ENCODE data around the gene SLC34A3.

Gene SLC34A3

GRCh38 chr9:137221506-137222111 is 9.1 kb upstream of the SLC34A3 start:
- no peak overlapping the region for H3K9ac ChIP-seq (ENCODE audit: low read depth, low read length)
- peaks cover 3% of the 10 kb centered on the region for H3K36me3 ChIP-seq (ENCODE audit: control insufficient read depth, insufficient read depth, low read length)
- no peaks in the 10 kb centered on the region for H3K9me3 ChIP-seq (ENCODE audit: control insufficient read depth, insufficient read depth, low read length)
- no peaks in the 10 kb centered on the region for H3K27me3 ChIP-seq (ENCODE audit: control insufficient read depth, insufficient read depth, low read length)
- no peaks in the 10 kb centered on the region for H3K4me1 ChIP-seq (ENCODE audit: control insufficient read depth, insufficient read depth, low read length)
- peak overlapping the region; percentile 43 for H3K4me3 ChIP-seq (ENCODE audit: low read depth, low read length)

- Histone ChIP-seq H3K4me1 (ENCODE audit: control insufficient read depth, insufficient read depth, low read length) (no peaks in the 10 kb centered on the region), H3K4me3 (ENCODE audit: low read depth, low read length) (peak within 1 kb of the TSS; percentile 63), H3K36me3 (ENCODE audit: control insufficient read depth, insufficient read depth, low read length) (no peaks in the 10 kb centered on the region), H3K9ac (ENCODE audit: low read depth, low read length) (peak within 1 kb of the TSS; percentile 41), H3K9me3 (ENCODE audit: control insufficient read depth, insufficient read depth, low read length) (no peaks in the 10 kb centered on the region), H3K27me3 (ENCODE audit: control insufficient read depth, insufficient read depth, low read length) (no peaks in the 10 kb centered on the region)
These were observed 8.3 kb upstream of the SLC34A3 start, which contains the start of gene RNF208 for GRCh38 chr9:137222190-137223077. RNF208 (minus strand) TSS chr9:137222240; CDS start chr9:137221212, 1,028 bp downstream.

DNA sequence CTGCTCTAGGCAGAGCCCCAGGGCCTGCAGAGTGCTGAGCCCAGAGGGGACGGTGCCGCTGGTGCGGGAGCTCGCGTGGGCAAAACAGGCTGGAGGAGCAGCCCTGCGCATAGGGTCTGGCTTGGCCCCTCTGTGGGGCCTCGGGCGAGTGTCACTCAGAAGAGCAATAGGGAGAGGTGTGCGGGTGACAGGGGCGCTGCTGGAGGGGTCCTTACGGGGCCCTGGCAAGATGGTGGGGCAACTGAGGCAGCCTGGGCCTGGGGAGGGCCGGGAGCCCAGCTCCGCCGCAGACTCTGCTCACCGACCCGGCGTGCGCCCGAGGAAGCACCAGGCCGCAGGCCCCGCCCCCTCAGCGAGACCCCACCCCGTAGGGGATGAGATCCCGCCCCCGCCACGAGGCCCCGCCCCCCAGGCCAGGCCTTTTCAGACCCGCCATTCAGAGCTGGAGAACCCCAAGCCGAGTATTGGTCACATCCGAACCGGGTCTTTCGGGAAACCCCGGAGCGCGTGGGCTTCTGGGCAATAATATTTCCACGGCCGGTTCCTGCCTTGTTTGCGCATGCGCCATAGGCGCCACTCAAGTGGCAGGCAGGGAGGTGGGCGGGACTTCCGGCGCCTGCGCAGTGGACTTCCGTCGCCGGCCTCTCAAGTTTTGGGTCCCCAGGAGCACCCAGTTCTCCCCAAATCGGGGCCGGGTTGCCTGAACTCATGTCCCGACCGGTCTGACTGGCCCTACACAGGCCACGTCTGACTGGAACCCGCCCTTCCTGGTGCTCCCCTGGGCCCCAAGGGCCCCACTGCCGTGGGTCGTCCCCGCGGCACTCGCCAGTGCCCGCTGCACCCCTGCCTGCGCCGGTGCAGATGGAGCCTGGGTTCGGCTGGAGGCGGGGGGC is 7.4 kb upstream of the SLC34A3 start:
- Histone ChIP-seq H3K4me1 (ENCODE audit: control insufficient read depth, insufficient read depth, low read length) (no peaks in the 10 kb centered on the region), H3K9ac (ENCODE audit: low read depth, low read length) (peak overlapping the region; percentile 85), H3K9me3 (ENCODE audit: control insufficient read depth, insufficient read depth, low read length) (no peaks in the 10 kb centered on the region), H3K36me3 (ENCODE audit: control insufficient read depth, insufficient read depth, low read length) (no peaks in the 10 kb centered on the region), H3K4me3 (ENCODE audit: low read depth, low read length) (peak overlapping the region; percentile 65), H3K27me3 (ENCODE audit: control insufficient read depth, insufficient read depth, low read length) (no peaks in the 10 kb centered on the region)

DNA sequence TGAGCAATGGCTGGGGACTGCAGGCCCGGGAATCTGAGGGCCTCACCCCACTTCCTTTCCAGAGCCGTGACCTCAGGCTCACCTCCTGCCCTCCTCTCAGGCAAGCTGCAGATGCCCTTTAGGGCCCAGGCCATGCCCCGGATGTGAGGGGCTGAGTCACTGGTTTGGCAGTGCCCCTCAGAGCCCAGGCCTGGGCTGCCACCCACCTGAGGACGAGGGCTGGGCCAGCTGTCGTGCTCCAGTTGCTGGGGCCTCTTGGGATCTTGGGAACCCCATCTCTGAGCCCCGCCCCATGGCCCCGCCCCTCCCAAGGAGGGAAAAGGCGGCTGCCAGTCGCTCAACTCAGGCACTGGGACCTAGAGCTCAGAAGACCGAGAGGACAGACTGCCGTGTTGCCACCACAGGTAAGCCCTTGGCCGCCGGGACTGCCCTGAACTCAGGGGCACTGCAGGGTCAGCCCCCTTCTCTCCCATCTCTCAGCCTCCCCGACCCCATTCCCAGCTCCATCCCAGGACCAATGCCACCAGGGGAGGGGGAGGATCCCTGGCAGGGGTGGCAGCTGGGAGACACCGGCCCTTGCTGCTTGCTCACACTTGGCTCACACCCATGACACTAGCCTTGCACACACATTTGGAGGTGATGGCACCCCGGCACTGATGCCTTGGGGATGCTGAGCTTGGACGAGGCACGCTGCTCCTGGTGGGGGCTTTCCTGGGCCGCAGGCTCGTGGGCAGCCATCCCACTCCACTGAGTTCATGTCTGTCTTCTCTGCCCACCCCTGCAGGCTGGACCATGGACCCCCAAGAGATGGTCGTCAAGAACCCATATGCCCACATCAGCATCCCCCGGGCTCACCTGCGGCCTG is 5.6 kb upstream of the SLC34A3 start, which contains the start of gene CYSRT1:
Gene CYSRT1, plus strand, starts transcription at position 345 of the 865 bp plus-strand sequence. Its CDS starts 448 bp downstream, at position 793.
- H3K9ac ChIP-seq (ENCODE audit: low read depth, low read length), result peak within 1 kb of the TSS; percentile 85
- no peaks in the 10 kb centered on the region for H3K9me3 ChIP-seq (ENCODE audit: control insufficient read depth, insufficient read depth, low read length)
- no peaks in the 10 kb centered on the region for H3K4me1 ChIP-seq (ENCODE audit: control insufficient read depth, insufficient read depth, low read length)
- H3K27me3 ChIP-seq (ENCODE audit: control insufficient read depth, insufficient read depth, low read length), result no peaks in the 10 kb centered on the region
- H3K4me3 ChIP-seq (ENCODE audit: low read depth, low read length), result peak within 1 kb of the TSS; percentile 65
- H3K36me3 ChIP-seq (ENCODE audit: control insufficient read depth, insufficient read depth, low read length), result no peaks in the 10 kb centered on the region

DNA sequence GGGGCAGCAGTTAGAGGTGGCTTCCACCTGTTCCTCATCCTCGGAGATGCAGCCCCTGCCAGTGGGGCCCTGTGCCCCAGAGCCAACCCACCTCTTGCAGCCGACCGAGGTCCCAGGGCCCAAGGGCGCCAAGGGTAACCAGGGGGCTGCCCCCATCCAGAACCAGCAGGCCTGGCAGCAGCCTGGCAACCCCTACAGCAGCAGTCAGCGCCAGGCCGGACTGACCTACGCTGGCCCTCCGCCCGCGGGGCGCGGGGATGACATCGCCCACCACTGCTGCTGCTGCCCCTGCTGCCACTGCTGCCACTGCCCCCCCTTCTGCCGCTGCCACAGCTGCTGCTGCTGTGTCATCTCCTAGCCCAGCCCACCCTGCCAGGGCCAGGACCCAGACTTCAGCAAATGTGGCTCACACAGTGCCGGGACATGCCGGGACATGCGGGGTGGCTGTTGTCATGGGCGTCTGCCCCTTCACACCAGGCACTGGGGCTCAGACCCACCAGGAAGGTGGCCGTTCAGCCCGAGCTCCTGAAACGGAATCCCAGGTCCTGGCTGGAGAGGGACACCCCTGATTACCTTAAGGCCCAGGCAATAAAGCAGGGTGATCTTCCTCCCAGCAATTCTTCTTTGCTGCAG is 4.9 kb upstream of the SLC34A3 start:
- no peak overlapping the region for H3K9ac ChIP-seq (ENCODE audit: low read depth, low read length)
- no peaks in the 10 kb centered on the region for H3K36me3 ChIP-seq (ENCODE audit: control insufficient read depth, insufficient read depth, low read length)
- H3K4me1 ChIP-seq (ENCODE audit: control insufficient read depth, insufficient read depth, low read length), result no peaks in the 10 kb centered on the region
- no peaks in the 10 kb centered on the region for H3K9me3 ChIP-seq (ENCODE audit: control insufficient read depth, insufficient read depth, low read length)
- no peaks in the 10 kb centered on the region for H3K27me3 ChIP-seq (ENCODE audit: control insufficient read depth, insufficient read depth, low read length)
- H3K4me3 ChIP-seq (ENCODE audit: low read depth, low read length), result no peak overlapping the region

DNA sequence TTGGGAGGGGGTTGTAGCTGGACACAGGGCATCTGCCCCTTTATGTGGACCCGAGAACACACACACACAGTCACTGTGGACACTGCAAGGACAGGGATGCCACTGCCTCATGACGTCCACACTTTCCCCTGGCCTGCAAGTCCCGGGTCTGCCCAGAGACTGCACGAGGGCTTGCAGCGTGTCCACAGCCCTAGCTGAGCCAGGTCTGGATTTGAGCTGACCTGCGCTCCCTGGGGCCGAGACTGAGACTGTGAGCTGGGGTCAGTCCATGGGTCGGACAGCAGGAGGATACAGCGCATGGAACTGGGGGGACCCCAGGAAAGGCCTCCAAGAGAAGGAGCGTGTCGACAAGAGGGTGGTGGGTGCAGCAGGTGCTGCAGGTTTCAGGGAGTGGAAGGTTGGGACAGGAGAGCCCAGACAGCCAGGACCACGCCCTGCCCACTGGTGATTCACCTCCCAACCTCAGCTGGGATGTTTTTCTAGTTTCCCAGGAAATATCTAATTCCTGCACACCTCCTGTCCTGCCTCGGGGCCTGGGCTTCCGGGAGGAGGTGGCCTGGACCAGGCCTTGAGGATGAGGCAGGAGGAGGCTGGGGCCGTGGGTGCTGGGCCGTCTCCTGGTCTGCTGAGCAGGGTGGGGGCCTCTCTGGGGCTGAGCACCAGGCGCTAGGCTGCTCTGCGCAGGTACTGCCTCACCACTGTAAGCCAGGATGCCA is 4.2 kb upstream of the SLC34A3 start:
- Histone ChIP-seq H3K27me3 (ENCODE audit: control insufficient read depth, insufficient read depth, low read length) (no peaks in the 10 kb centered on the region), H3K4me3 (ENCODE audit: low read depth, low read length) (no peak overlapping the region), H3K9me3 (ENCODE audit: control insufficient read depth, insufficient read depth, low read length) (no peaks in the 10 kb centered on the region), H3K36me3 (ENCODE audit: control insufficient read depth, insufficient read depth, low read length) (no peaks in the 10 kb centered on the region), H3K4me1 (ENCODE audit: control insufficient read depth, insufficient read depth, low read length) (no peaks in the 10 kb centered on the region), H3K9ac (ENCODE audit: low read depth, low read length) (no peak overlapping the region)

GRCh38 chr9:137227054-137227852 is 3.4 kb upstream of the SLC34A3 start, which contains the start of gene RNF224:
RNF224 (plus strand) TSS chr9:137227502; CDS start chr9:137228336, 834 bp downstream.
- peak within 1 kb of the TSS; percentile 28 for H3K4me3 ChIP-seq (ENCODE audit: low read depth, low read length)
- H3K36me3 ChIP-seq (ENCODE audit: control insufficient read depth, insufficient read depth, low read length), result no peaks in the 10 kb centered on the region
- no peaks in the 10 kb centered on the region for H3K9me3 ChIP-seq (ENCODE audit: control insufficient read depth, insufficient read depth, low read length)
- H3K4me1 ChIP-seq (ENCODE audit: control insufficient read depth, insufficient read depth, low read length), result no peaks in the 10 kb centered on the region
- H3K27me3 ChIP-seq (ENCODE audit: control insufficient read depth, insufficient read depth, low read length), result no peaks in the 10 kb centered on the region
- no peak within 1 kb of the TSS for H3K9ac ChIP-seq (ENCODE audit: low read depth, low read length)

DNA sequence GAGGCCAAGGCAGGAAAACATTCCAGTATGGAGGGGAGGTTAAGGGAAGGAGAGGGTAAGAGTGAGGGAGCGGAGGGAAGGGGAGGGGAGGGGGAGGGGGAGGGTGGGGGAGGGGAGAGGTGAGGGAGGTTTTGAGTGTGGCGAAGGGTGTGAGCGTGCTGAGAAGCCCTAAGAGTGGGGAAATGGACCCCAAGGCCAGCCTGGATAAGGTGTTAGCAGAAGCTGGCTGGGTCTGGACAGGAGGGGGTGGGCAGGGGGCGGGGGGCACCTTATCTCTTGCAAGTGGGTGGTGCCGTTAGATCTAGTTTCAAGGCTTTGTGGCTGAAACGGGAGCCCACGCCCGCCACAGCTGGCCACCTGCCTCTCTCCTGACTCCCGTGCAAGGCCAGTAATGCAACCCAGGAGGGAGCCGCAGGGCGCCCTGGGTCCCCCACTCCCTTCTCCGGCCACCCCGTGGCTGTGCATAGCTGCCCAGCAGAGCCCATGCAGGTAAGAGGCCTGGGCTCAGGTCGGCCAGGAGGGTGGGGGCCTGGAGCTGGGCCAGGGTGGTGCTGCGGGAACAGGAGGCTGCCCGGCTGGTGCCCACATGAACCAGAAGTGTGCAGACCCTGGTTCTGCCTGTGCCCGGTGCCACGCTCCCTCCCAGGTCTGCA is 2.7 kb upstream of the SLC34A3 start:
- Histone ChIP-seq H3K27me3 (ENCODE audit: control insufficient read depth, insufficient read depth, low read length) (no peaks in the 10 kb centered on the region), H3K9me3 (ENCODE audit: control insufficient read depth, insufficient read depth, low read length) (no peaks in the 10 kb centered on the region), H3K4me3 (ENCODE audit: low read depth, low read length) (peak overlapping the region; percentile 28), H3K9ac (ENCODE audit: low read depth, low read length) (no peak overlapping the region), H3K36me3 (ENCODE audit: control insufficient read depth, insufficient read depth, low read length) (no peaks in the 10 kb centered on the region), H3K4me1 (ENCODE audit: control insufficient read depth, insufficient read depth, low read length) (no peaks in the 10 kb centered on the region)

DNA sequence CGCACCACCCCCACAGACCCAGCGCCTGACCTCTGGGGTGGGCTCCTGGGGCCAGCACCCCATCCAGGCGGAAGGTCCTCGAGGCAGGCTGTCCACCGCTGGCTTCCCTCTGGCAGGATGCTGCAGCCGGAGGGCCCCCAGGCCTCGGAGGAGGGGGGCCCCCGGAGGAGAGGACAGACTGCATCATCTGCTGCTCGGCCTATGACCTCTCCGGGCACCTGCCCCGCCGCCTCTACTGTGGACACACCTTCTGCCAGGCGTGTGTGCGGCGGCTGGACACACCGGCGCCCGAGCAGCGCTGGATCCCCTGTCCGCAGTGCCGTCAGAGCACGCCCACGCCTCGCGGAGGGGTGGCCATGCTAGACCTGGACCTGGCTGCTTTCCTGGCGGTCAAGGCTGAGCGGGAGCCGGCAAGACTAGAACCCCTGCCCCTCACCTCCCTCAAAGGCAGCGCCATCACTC is 2.2 kb upstream of the SLC34A3 start:
- H3K4me3 ChIP-seq (ENCODE audit: low read depth, low read length), result no peak overlapping the region
- H3K9me3 ChIP-seq (ENCODE audit: control insufficient read depth, insufficient read depth, low read length), result no peaks in the 10 kb centered on the region
- no peaks in the 10 kb centered on the region for H3K27me3 ChIP-seq (ENCODE audit: control insufficient read depth, insufficient read depth, low read length)
- H3K9ac ChIP-seq (ENCODE audit: low read depth, low read length), result no peak overlapping the region
- no peaks in the 10 kb centered on the region for H3K4me1 ChIP-seq (ENCODE audit: control insufficient read depth, insufficient read depth, low read length)
- no peaks in the 10 kb centered on the region for H3K36me3 ChIP-seq (ENCODE audit: control insufficient read depth, insufficient read depth, low read length)
